Hepatocyte (in vitro differentiated cells): Measurements from ENCODE around the gene FAM89B.

Experiments
- CTCF ChIP-seq: fragments of 200-600 bp; sonication (generic); IDR thresholded peaks from 2 replicates; pipeline ENCODE4 v1.5.1; 2016; ENCODE audit warnings: antibody characterized with exemption, mild to moderate bottlenecking; ENCODE audit not compliant: poor library complexity
- EZH2 ChIP-seq: fragments of 200-600 bp; sonication (generic); IDR thresholded peaks from 2 replicates; pipeline ENCODE4 v1.6.1; 2016; ENCODE audit warnings: antibody characterized with exemption, mild to moderate bottlenecking, borderline replicate concordance
- EZH2phosphoT487 ChIP-seq: fragments of 200-600 bp; sonication (generic); IDR thresholded peaks from one replicate; pipeline ENCODE4 v1.6.1; 2018; ENCODE audit warnings: antibody characterized with exemption, mild to moderate bottlenecking, low read depth, moderate library complexity; ENCODE audit not compliant: unreplicated experiment, severe bottlenecking

DNA sequence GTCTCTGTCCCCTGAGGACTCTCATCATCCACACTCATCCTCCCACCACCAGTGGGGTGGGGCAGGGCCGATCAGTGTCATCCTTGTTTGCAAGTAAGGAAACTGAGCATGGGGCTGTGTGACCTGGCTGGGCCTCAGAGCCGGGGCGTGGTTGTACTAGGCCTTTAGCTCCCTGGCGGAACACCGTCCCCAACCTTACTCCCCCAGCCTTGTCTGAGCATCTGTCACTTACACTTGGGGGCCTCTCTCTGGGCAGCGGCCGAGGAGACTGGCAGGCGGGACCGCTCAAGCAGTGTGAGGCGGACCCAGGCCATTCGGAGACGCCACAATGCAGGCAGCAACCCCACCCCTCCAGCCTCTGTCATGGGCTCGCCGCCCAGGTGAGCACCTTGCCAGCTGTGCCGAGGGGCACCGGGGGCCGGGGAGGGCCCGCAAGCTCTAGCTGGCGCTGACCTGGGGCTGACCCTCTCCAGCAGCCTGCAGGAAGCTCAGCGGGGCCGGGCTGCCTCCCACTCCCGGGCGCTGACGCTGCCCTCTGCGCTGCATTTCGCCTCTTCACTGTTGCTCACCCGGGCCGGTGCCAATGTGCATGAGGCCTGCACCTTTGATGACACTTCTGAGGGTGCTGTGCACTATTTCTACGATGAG is 47.1 kb downstream of the FAM89B start:
- TF ChIP-seq EZH2phosphoT487 (no peak), CTCF (no peak), EZH2 (no peak)
